Parathyroid adenoma (tissue), 2 donors: Measurements from ENCODE around the gene RBM18.

Experiments
- H2AFZ ChIP-seq: fragments of 300-600 bp; sonication (generic); one replicate; pipeline ENCODE4 v1.7.0; 2017; ENCODE audit warnings: antibody characterized with exemption, mild to moderate bottlenecking
- H3K27ac ChIP-seq: fragments of 300-600 bp; sonication (generic); one replicate; pipeline ENCODE4 v1.7.0; 2017
- H3K27me3 ChIP-seq: fragments of 300-600 bp; sonication (generic); one replicate; pipeline ENCODE4 v1.7.0; 2017; ENCODE audit warnings: low read length; ENCODE audit not compliant: control insufficient read depth, insufficient read depth
- H3K36me3 ChIP-seq: fragments of 300-600 bp; sonication (generic); one replicate; pipeline ENCODE4 v1.7.0; 2017; ENCODE audit warnings: low read length; ENCODE audit not compliant: control insufficient read depth, insufficient read depth
- H3K4me1 ChIP-seq: fragments of 300-600 bp; sonication (generic); one replicate; pipeline ENCODE4 v1.7.0; 2017; ENCODE audit warnings: control low read depth
- H3K4me2 ChIP-seq: fragments of 300-600 bp; sonication (generic); one replicate; pipeline ENCODE4 v1.7.0; 2017; ENCODE audit warnings: low read length
- H3K4me3 ChIP-seq: fragments of 300-600 bp; sonication (generic); one replicate; pipeline ENCODE4 v1.7.0; 2017; ENCODE audit warnings: low read depth, low read length
- H3K79me2 ChIP-seq: fragments of 300-600 bp; sonication (generic); one replicate; pipeline ENCODE4 v1.7.0; 2017; ENCODE audit warnings: control low read depth
- H3K9ac ChIP-seq: fragments of 300-600 bp; sonication (generic); one replicate; pipeline ENCODE4 v1.7.0; 2017; ENCODE audit warnings: mild to moderate bottlenecking
- H3K9me3 ChIP-seq: fragments of 300-600 bp; sonication (generic); one replicate; pipeline ENCODE4 v1.7.0; 2017; ENCODE audit warnings: low read length; ENCODE audit not compliant: control insufficient read depth
- TF ChIP-seq, protein P1 (sequence below): fragments of 300-600 bp; sonication (generic); IDR thresholded peaks from one replicate; pipeline ENCODE4 v1.7.0; 2017; ENCODE audit warnings: antibody characterized with exemption, mild to moderate bottlenecking
- donor health status: primary hyperparathyroidism.

The RBM18 gene

DNA sequence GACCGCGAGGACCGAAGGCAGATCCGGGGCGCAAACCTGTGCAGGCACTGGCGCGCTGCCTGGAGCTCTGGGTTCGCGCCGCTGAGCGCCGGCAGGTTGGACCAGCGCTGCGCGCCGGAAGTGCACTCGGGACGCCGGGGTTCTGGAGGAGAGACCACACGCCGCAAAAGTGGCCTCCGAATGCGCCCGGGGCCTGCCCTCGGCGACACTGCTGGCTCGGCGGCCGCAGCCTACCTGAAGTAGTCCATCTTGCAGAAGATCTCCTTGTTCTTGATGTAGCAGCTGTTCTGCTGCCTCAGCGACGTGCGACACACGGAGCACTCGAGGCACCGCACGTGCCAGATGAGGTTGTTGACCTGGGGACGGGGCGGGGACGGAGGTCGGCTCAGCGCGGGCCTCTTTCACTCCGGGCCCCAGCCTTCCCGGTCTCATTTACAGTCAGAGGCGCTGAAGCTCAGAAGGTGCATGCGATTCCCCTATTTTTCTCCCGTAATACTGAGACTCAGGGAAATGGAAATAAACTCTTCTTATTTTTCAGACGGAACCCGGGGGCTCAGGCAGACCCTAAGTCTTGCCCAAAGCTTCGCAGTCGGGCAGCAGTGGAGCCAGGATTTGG is 38.4 kb downstream of the RBM18 start:
- TF ChIP-seq, protein P1, sequence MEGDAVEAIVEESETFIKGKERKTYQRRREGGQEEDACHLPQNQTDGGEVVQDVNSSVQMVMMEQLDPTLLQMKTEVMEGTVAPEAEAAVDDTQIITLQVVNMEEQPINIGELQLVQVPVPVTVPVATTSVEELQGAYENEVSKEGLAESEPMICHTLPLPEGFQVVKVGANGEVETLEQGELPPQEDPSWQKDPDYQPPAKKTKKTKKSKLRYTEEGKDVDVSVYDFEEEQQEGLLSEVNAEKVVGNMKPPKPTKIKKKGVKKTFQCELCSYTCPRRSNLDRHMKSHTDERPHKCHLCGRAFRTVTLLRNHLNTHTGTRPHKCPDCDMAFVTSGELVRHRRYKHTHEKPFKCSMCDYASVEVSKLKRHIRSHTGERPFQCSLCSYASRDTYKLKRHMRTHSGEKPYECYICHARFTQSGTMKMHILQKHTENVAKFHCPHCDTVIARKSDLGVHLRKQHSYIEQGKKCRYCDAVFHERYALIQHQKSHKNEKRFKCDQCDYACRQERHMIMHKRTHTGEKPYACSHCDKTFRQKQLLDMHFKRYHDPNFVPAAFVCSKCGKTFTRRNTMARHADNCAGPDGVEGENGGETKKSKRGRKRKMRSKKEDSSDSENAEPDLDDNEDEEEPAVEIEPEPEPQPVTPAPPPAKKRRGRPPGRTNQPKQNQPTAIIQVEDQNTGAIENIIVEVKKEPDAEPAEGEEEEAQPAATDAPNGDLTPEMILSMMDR = no peak
- H3K27ac ChIP-seq = no peak overlapping the region
- no peaks in the 10 kb centered on the region for H3K9me3 ChIP-seq
- H3K4me3 ChIP-seq = peak overlapping the region; percentile 14
- H3K4me2 ChIP-seq = peak overlapping the region; percentile 40
- no peak overlapping the region for H2AFZ ChIP-seq
- no peaks in the 10 kb centered on the region for H3K79me2 ChIP-seq
- H3K36me3 ChIP-seq = no peaks in the 10 kb centered on the region
- H3K4me1 ChIP-seq = no peaks in the 10 kb centered on the region
- no peak overlapping the region for H3K9ac ChIP-seq
- peaks cover 7% of the 10 kb centered on the region for H3K27me3 ChIP-seq

DNA sequence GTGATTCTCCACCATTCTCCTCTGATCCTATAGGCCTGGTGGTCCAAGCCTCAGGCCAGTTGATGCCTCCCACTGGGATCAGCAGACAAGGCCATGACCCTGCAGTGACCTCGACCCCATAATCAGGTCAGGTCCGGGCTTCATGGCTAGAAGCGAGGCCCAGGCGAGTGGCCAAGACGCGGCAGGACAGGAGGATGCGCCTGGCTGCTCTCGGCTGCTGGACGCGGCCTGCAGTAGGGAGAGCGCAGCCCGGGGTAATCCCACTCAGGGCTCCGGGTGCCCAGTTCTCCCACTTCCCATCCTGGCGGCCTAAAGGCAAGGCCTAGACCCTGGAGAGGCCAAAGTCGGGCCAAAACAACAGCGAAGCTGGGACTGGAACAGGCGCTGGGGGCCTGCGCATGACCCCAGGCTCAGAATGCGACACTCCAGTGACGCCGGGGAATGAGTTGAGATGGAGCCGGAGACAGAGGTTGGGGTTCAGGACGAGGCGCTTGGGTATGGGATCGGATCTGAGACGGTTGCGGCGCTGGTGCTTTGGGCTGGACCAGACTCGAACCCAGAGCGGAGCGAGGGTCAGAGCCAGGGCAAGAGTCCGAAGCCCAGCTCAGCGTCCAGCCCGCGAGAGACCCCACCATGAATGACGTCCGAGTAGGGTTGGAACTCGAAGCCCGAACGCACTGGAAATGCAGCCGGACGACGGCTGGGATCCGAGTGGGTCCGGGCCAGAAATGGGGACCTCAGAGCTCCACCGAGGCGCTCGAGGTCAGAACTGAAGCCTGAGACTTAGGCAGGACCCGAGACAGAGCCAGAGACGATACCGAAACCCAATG is 39.1 kb downstream of the RBM18 start:
- no peaks in the 10 kb centered on the region for H3K79me2 ChIP-seq
- no peaks in the 10 kb centered on the region for H3K9me3 ChIP-seq
- H3K4me1 ChIP-seq = no peaks in the 10 kb centered on the region
- H3K36me3 ChIP-seq = no peaks in the 10 kb centered on the region
- no peak overlapping the region for H2AFZ ChIP-seq
- H3K4me3 ChIP-seq = no peak overlapping the region
- H3K27ac ChIP-seq = no peak overlapping the region
- peak overlapping the region; percentile 40 for H3K4me2 ChIP-seq
- H3K9ac ChIP-seq = no peak overlapping the region
- TF ChIP-seq, protein P1 = no peak
- peaks cover 8% of the 10 kb centered on the region for H3K27me3 ChIP-seq

DNA sequence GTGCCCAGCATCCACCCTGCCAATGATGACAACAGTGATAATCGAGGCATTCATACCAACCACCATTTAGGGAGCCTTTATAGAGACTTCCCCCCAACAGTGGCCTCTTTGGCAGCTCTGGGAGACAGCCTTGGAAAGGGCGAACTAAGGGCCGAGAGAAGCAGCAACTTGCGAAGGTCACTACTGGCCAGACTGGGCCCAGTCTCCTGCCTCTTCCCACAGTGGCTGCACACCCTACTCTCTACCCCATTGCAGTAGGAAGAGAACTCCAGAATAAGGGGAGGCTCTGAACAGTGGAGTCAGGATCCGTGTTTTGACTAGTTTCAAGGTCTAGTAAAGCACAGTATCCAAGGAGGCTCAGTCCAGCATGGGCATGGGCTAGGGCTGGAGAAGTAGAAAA is 41.2 kb downstream of the RBM18 start:
- Histone ChIP-seq H2AFZ (no peak overlapping the region), H3K4me2 (no peak overlapping the region), H3K79me2 (no peaks in the 10 kb centered on the region), H3K36me3 (no peaks in the 10 kb centered on the region), H3K27ac (no peak overlapping the region), H3K4me1 (no peaks in the 10 kb centered on the region), H3K9me3 (no peaks in the 10 kb centered on the region), H3K4me3 (no peak overlapping the region), H3K27me3 (peaks cover 12% of the 10 kb centered on the region), H3K9ac (no peak overlapping the region)
- TF ChIP-seq, protein P1 = no peak

DNA sequence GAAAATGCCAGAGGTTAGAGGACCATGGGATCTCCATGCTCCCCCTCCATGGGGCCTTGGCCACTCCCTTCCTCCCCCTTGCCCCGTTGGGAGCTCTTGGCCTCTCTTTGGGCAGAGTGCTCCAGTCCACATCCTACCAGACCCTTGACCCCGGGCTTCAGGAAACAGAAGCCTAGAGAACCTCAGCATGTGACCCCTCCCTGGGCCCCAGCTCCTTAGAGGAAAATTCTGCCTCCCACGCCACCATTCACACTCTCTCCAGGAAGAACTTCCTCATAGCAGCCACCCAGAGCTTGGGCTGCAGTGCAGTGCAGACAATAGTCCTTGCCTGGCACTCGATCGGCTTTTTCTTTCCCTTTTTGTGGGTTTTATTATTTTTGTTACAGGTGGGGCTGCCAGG is 41.8 kb downstream of the RBM18 start:
- H2AFZ ChIP-seq = no peak overlapping the region
- H3K4me1 ChIP-seq = no peaks in the 10 kb centered on the region
- no peaks in the 10 kb centered on the region for H3K9me3 ChIP-seq
- H3K4me2 ChIP-seq = no peak overlapping the region
- TF ChIP-seq, protein P1 = no peak
- no peak overlapping the region for H3K27ac ChIP-seq
- no peak overlapping the region for H3K9ac ChIP-seq
- H3K36me3 ChIP-seq = no peaks in the 10 kb centered on the region
- H3K79me2 ChIP-seq = no peaks in the 10 kb centered on the region
- H3K27me3 ChIP-seq = peaks cover 12% of the 10 kb centered on the region
- H3K4me3 ChIP-seq = no peak overlapping the region
